ENCODE results near the gene CASP2.

CASP2 gene

GRCh38 chr7:143299346-143299745 is 11.2 kb downstream of the CASP2 start:
- DNase-seq = no peak

- peak; percentile 64 for DNase-seq
Observed at GRCh38 chr7:143299840-143300239, 11.7 kb downstream of the CASP2 start.

- DNase-seq = no peak
Observed at GRCh38 chr7:143300959-143301935, 13.1 kb downstream of the CASP2 start.

- no peak for DNase-seq
Observed at GRCh38 chr7:143303733-143304132, 15.6 kb downstream of the CASP2 start.

- no peak for DNase-seq
Observed at GRCh38 chr7:143304938-143305337, 16.8 kb downstream of the CASP2 start.

- DNase-seq = peak; percentile 70
Observed at GRCh38 chr7:143305423-143306070, 17.4 kb downstream of the CASP2 start.

GRCh38 chr7:143308632-143309031 is 20.5 kb downstream of the CASP2 start:
- DNase-seq = no peak

- no peak for DNase-seq
Observed at GRCh38 chr7:143314127-143314526, 26.0 kb downstream of the CASP2 start.

GRCh38 chr7:143315776-143316175 is 27.6 kb downstream of the CASP2 start, which contains the start of gene CLCN1:
CLCN1 (plus strand) TSS chr7:143316111; CDS start chr7:143316213, 102 bp downstream.
- DNase-seq = no peak

- no peak for DNase-seq
Observed at GRCh38 chr7:143316492-143316891, 28.3 kb downstream of the CASP2 start.

- no peak for DNase-seq
Observed at GRCh38 chr7:143318661-143319060, 30.5 kb downstream of the CASP2 start.

- DNase-seq = no peak
Observed at GRCh38 chr7:143320620-143321019, 32.5 kb downstream of the CASP2 start.

- no peak for DNase-seq
Observed at GRCh38 chr7:143321242-143321641, 33.1 kb downstream of the CASP2 start.

GRCh38 chr7:143321734-143322133 is 33.6 kb downstream of the CASP2 start:
- no peak for DNase-seq

GRCh38 chr7:143322760-143323633 is 34.8 kb downstream of the CASP2 start:
- no peak for DNase-seq

GRCh38 chr7:143323653-143324052 is 35.5 kb downstream of the CASP2 start:
- no peak for DNase-seq

GRCh38 chr7:143325240-143325639 is 37.1 kb downstream of the CASP2 start:
- DNase-seq = no peak

GRCh38 chr7:143327903-143328302 is 39.8 kb downstream of the CASP2 start:
- DNase-seq = no peak

- DNase-seq = no peak
Observed at GRCh38 chr7:143329471-143330170, 41.5 kb downstream of the CASP2 start.

GRCh38 chr7:143331179-143331801 is 43.1 kb downstream of the CASP2 start:
- no peak for DNase-seq

GRCh38 chr7:143334244-143334643 is 46.1 kb downstream of the CASP2 start:
- DNase-seq = no peak

GRCh38 chr7:143337216-143337615 is 49.1 kb downstream of the CASP2 start:
- DNase-seq = no peak

All from activated naive CD4-positive, alpha-beta T cell treated with anti-CD3 and anti-CD28 coated beads, Interleukin-2, amount 50 U/mL, for 16 hours (primary cell).